HUES64 (cell line): Measurements from ENCODE around the gene BCAS3.
"Not testable (repeated sequence)": the region's sequence is repeated elsewhere in the genome, so short reads cannot be mapped to it uniquely, and the experiment has no call there.

ENCODE experiments used
- H3K27ac ChIP-seq: 2 replicates; pipeline ENCODE4 v1.7.0; 2013; ENCODE audit warnings: low read depth, low read length, inconsistent platforms
- H3K27me3 ChIP-seq: 2 replicates; pipeline ENCODE4 v1.6.1; 2013; ENCODE audit warnings: mild to moderate bottlenecking, low read length; ENCODE audit not compliant: insufficient read depth
- H3K36me3 ChIP-seq: 2 replicates; pipeline ENCODE4 v1.6.1; 2013; ENCODE audit warnings: mild to moderate bottlenecking, low read length; ENCODE audit not compliant: insufficient read depth
- H3K4me1 ChIP-seq: 2 replicates; pipeline ENCODE4 v1.6.1; 2013; ENCODE audit warnings: mild to moderate bottlenecking, low read length, moderate library complexity; ENCODE audit not compliant: insufficient read depth
- H3K4me3 ChIP-seq: 2 replicates; pipeline ENCODE4 v1.5.1; 2013; ENCODE audit warnings: mild to moderate bottlenecking, low read length, moderate library complexity
- H3K9ac ChIP-seq: 2 replicates; pipeline ENCODE4 v1.6.1; 2013; ENCODE audit warnings: mild to moderate bottlenecking, low read depth, low read length
- H3K9me3 ChIP-seq: 2 replicates; pipeline ENCODE4 v1.6.1; 2013; ENCODE audit warnings: low read depth, low read length; ENCODE audit not compliant: insufficient read depth
- WGBS: fragments of 150-250, 120-280 bp; methylation state at CpG from one replicate; pipeline ENCODE4 v1.1.7; 2013; ENCODE audit warnings: missing lambda C conversion rate; 5-methylcytosine and 5-hydroxymethylcytosine counted together

The BCAS3 gene

DNA sequence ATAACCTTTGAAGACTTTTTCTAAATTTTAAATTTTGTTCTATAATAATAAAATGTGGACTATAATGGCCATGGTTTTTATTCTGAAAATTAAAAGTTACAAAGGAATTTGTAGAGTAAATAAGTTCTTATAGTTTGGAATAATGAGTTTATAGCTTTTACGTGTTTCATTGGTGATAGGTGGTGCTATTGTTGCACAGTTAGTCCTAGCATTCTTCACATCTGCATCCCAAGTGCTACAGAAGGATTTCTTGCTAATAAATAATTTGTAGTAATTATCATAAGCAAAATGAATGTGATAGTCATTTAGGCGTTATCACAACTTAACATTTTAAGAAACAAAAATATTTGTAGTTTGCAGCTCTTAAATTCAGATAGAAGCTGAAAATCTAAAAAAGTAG, 67.9 kb downstream of the BCAS3 start:
- WGBS: 70% methylated on average over 1 of the region's 2 CpGs
- no peaks in the 10 kb centered on the region for H3K36me3 ChIP-seq
- no peak overlapping the region for H3K4me3 ChIP-seq
- H3K9me3 ChIP-seq: peaks cover 3% of the 10 kb centered on the region; the same call in 1 of the 2 replicates
- no peak overlapping the region for H3K9ac ChIP-seq
- peaks cover 59% of the 10 kb centered on the region for H3K4me1 ChIP-seq
- no peaks in the 10 kb centered on the region for H3K27me3 ChIP-seq
- H3K27ac ChIP-seq: no peak overlapping the region

GRCh38 chr17:60747069-60747808, 69.6 kb downstream of the BCAS3 start:
- WGBS: 49% methylated on average over 5 of the region's 5 CpGs
- Histone ChIP-seq H3K27ac (peak overlapping the region; percentile 62), H3K9ac (no peak overlapping the region), H3K4me1 (peaks cover 59% of the 10 kb centered on the region), H3K36me3 (no peaks in the 10 kb centered on the region), H3K4me3 (no peak overlapping the region), H3K9me3 (peaks cover 3% of the 10 kb centered on the region; the same call in 1 of the 2 replicates), H3K27me3 (no peaks in the 10 kb centered on the region)

DNA sequence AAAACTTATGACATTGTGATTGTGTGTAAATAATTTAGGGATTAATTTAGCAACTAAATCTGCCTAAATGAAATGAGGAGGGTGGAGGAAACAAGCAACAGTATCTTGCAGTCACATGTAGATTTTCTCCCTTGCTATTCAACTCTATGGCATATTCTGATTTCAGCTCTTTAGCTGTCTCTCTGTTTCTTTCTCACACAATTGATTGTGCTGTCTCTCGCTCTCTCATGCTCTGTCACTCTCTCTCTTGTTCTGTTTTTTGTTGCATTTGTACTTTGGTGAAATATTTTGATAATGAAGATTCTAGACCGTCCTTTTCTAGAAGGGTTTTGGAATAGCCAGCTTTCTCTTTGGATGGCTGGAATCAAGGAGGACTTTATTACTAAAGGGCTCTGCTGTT, 70.6 kb downstream of the BCAS3 start:
- H3K4me3 ChIP-seq: no peak overlapping the region
- 54% methylated on average over 2 of the region's 2 CpGs for WGBS
- peaks cover 58% of the 10 kb centered on the region for H3K4me1 ChIP-seq
- H3K9me3 ChIP-seq: peaks cover 3% of the 10 kb centered on the region; the same call in 1 of the 2 replicates
- H3K36me3 ChIP-seq: no peaks in the 10 kb centered on the region
- H3K9ac ChIP-seq: no peak overlapping the region; the same call in 1 of the 2 replicates
- H3K27ac ChIP-seq: peak overlapping the region; percentile 34; the same call in 1 of the 2 replicates
- no peaks in the 10 kb centered on the region for H3K27me3 ChIP-seq

DNA sequence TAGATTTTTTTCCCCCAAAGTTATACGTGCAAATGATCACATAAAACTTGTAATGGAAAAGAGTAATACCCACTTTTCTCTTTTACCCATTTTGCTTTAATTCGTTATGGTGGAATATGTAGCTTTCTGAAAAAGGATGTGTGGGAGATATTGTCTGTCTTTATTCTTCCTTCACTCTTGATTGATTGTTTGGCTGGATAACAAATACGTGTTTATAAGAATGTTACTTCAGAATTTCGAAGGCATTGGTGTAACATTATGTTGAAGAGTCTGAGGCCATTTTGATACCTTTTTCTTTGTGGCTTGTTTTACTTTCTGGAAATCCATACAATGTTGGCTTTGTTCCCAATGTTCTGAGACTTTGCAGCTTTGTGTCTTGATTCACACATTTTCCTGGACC, 71.4 kb downstream of the BCAS3 start:
- no peaks in the 10 kb centered on the region for H3K36me3 ChIP-seq
- no peak overlapping the region for H3K4me3 ChIP-seq
- H3K4me1 ChIP-seq: peaks cover 50% of the 10 kb centered on the region
- no peak overlapping the region for H3K27ac ChIP-seq
- peaks cover 3% of the 10 kb centered on the region; the same call in 1 of the 2 replicates for H3K9me3 ChIP-seq
- H3K9ac ChIP-seq: no peak overlapping the region
- H3K27me3 ChIP-seq: no peaks in the 10 kb centered on the region
- WGBS: 90% methylated on average over 4 of the region's 4 CpGs

DNA sequence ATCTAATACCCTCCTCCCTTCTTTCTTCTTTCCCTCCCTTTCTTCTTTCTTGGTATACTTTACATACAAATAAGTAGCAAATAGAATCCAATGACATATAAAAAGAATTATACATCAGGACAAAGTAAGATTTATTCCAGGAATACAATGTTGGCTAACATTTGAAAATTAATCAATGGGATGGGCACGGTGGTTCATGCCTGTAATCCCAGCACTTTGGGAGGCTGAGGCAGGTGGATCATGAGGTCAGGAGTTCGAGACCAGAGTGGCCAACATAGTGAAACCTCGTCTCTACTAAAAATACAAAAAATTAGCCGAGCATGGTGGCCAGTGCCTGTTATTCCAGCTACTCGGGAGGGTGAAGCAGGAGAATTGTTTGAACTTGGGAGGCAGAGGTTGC, 72.1 kb downstream of the BCAS3 start:
- Histone ChIP-seq H3K4me3 (no peak overlapping the region), H3K27ac (no peak overlapping the region), H3K36me3 (no peaks in the 10 kb centered on the region), H3K27me3 (no peaks in the 10 kb centered on the region), H3K9me3 (peaks cover 3% of the 10 kb centered on the region; the same call in 1 of the 2 replicates), H3K9ac (no peak overlapping the region), H3K4me1 (peaks cover 43% of the 10 kb centered on the region)
- 94% methylated on average over 5 of the region's 5 CpGs for WGBS

GRCh38 chr17:60750640-60751039, 73.0 kb downstream of the BCAS3 start:
- Histone ChIP-seq H3K27me3 (no peaks in the 10 kb centered on the region), H3K4me3 (no peak overlapping the region), H3K9me3 (peaks cover 3% of the 10 kb centered on the region; the same call in 1 of the 2 replicates), H3K9ac (no peak overlapping the region), H3K27ac (no peak overlapping the region), H3K4me1 (peaks cover 36% of the 10 kb centered on the region), H3K36me3 (no peaks in the 10 kb centered on the region)

DNA sequence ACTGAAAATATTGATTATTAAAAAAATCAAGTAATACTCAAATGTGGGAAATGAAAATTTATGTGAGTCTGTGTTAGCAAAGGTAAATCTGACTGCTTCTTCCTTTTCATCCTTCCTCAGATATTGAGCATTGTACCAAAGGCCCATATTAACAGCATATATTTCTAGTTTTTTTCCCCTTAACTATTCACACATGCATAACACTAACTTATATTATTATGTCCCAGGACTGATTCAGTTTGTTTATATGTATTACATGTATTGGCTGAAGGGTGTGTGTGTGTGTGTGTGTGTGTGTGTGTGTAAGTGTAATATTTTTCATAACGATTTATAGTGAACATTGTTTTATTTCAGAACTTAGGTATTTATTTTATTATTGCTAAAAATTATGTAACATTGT, 74.2 kb downstream of the BCAS3 start:
- Histone ChIP-seq H3K9ac (no peak overlapping the region), H3K27ac (no peak overlapping the region), H3K4me3 (no peak overlapping the region), H3K36me3 (no peaks in the 10 kb centered on the region), H3K4me1 (peaks cover 23% of the 10 kb centered on the region), H3K27me3 (no peaks in the 10 kb centered on the region), H3K9me3 (peaks cover 3% of the 10 kb centered on the region; the same call in 1 of the 2 replicates)
- no CpG with 5 or more reads among the region's 1 CpG for WGBS

DNA sequence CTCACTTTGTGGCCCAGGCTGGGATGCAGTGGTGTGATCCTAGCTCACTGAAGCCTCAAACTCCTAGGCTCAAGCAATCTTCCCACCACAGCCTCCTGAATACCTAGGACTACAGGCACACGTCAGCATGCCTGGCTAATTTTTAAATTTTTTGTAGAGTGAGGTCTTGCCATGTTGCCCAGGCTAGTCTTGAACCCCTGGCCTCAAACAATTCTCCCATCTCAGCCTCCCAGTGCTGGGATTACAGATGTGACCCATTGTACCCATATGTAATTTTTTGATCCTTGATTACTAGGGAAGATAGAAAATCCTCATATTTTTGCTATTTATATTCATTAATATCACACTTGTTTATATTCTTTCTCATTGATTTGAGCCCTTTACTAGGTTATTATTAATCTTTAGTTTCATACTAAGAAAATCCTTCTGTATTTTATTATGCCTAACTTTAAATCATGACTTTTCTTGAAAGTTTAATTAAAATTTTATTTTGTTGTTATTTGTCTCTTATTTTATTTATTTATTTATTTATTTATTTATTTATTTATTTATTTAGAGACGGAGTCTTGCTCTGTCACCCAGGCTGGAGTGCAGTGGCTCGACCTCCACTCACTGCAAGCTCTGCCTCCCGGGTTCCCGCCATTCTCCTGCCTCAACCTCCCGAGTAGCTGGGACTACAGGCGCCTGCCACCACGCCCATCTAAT, 75.4 kb downstream of the BCAS3 start:
- H3K9ac ChIP-seq: no peak overlapping the region
- H3K9me3 ChIP-seq: peaks cover 3% of the 10 kb centered on the region; the same call in 1 of the 2 replicates
- H3K4me3 ChIP-seq: no peak overlapping the region
- H3K27me3 ChIP-seq: no peaks in the 10 kb centered on the region
- no peak overlapping the region for H3K27ac ChIP-seq
- H3K36me3 ChIP-seq: no peaks in the 10 kb centered on the region
- 93% methylated on average over 7 of the region's 8 CpGs for WGBS
- H3K4me1 ChIP-seq: peaks cover 12% of the 10 kb centered on the region

- Histone ChIP-seq H3K36me3 (no peaks in the 10 kb centered on the region), H3K9ac (no peak overlapping the region)
- 67% methylated on average over 7 of the region's 8 CpGs for WGBS
These were observed 76.5 kb downstream of the BCAS3 start for GRCh38 chr17:60754057-60754604.

DNA sequence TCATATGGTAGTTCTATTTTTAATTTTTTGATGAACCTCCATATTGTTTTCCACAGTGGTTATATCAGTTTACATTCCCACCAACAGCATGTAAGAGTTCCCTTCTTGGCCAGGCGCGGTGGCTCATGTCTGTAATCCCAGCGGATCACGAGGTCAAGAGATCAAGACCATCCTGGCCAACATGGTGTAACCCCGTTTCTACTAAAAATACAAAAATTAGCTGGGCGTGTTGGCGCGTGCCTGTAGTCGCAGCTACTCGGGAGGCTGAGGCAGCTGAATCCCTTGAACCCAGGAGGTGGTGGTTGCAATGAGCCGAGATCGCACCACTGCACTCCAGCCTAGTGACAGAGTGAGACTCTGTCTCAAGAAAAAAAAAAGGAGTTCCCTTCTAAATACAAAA, 79.1 kb downstream of the BCAS3 start:
- H3K4me3 ChIP-seq, H3K4me1 ChIP-seq, H3K27me3 ChIP-seq, H3K9ac ChIP-seq, H3K36me3 ChIP-seq, H3K9me3 ChIP-seq, H3K27ac ChIP-seq: not testable (repeated sequence)
- WGBS: 82% methylated on average over 12 of the region's 12 CpGs

More at GRCh38 chr17:60754057-60754604, 76.5 kb downstream of the BCAS3 start:
- H3K4me3 ChIP-seq: no peak overlapping the region
- no peak overlapping the region for H3K27ac ChIP-seq
- peaks cover 1% of the 10 kb centered on the region for H3K4me1 ChIP-seq
- no peaks in the 10 kb centered on the region for H3K27me3 ChIP-seq
- H3K9me3 ChIP-seq: peaks cover 3% of the 10 kb centered on the region; the same call in 1 of the 2 replicates

DNA sequence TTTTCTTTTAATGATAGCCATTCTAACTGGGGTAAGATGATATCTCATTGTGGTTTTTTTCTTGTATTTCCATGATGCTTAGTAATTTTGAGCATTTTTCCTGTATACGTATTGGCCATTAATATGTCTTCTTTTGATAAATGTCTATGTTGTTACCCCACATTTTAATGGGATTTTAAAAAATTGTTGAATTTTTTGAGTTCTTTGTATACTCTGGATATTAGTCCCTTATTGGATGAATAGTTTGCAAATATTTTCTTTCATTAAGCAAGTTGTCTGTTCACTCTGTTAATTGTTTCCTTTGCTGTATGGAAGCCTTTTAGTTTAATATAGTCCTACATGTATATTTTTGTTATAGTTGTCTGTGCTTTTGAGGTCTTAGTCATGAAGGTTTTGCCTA, 79.8 kb downstream of the BCAS3 start:
- WGBS: 100% methylated on average over 1 of the region's 1 CpG
- Histone ChIP-seq H3K27me3 (no peaks in the 10 kb centered on the region), H3K4me1 (no peaks in the 10 kb centered on the region), H3K4me3 (no peak overlapping the region), H3K27ac (no peak overlapping the region), H3K36me3 (no peaks in the 10 kb centered on the region), H3K9me3 (no peaks in the 10 kb centered on the region), H3K9ac (no peak overlapping the region)
